ENCODE data around the gene KREMEN2. TPM values are rescaled to one million over a fixed set of nuclear protein-coding genes. Genes with fewer than 3 reads are reported as not detected.
A peak's percentile ranks its signal among the peaks of the same experiment; 100 is the strongest.

Gene KREMEN2
- total and polyA plus RNA-seq, 2 of the 4 experiments (the other 2 are of a cell fraction): 0.03 TPM; not detected in 1

GRCh38 chr16:2955779-2956578 lies 8.1 kb upstream of the KREMEN2 start:
- no peak overlapping the region for H3K18ac ChIP-seq (ENCODE audit: low read depth, low read length)
- intact Hi-C loops (cut with micrococcal nuclease): no loop called here
- BruUV-seq (replicated peaks): no TSS peak
- H2BK20ac ChIP-seq (ENCODE audit: low read depth, low read length): no peak overlapping the region
- H3K4me3 ChIP-seq (ENCODE audit: insufficient read depth, low read depth, low read length): no peak overlapping the region
- H3K56ac ChIP-seq (ENCODE audit: extremely low read depth, insufficient read depth, low read length): no peak overlapping the region
- H4K91ac ChIP-seq (ENCODE audit: insufficient read depth, low read depth, low read length): no peak overlapping the region
- no peak overlapping the region for H3K9ac ChIP-seq (ENCODE audit: low read depth, low read length)
- H3K27ac ChIP-seq (ENCODE audit: insufficient read depth, low read length): no peak overlapping the region
- no peak overlapping the region for H2BK5ac ChIP-seq (ENCODE audit: low read depth, low read length, poor library complexity, severe bottlenecking)
- no peak overlapping the region for H3K4me2 ChIP-seq (ENCODE audit: low read depth, low read length)
- H2AK9ac ChIP-seq (replicated peaks; ENCODE audit: low read depth, low read length, poor library complexity): no peak overlapping the region
- dilution Hi-C loops (cut with HindIII; ENCODE audit: low sequenced_read_pairs, unreplicated experiment): no loop called here
- no peak for TF ChIP-seq SMC3 (IDR thresholded peaks at IDR 0.05; ENCODE audit: low read depth, low read length)
- no peak for TF ChIP-seq FOS (IDR thresholded peaks at IDR 0.05; ENCODE audit: low read depth, low read length)
- no peaks in the 10 kb centered on the region for H3K36me3 ChIP-seq (ENCODE audit: control insufficient read depth, insufficient read depth, low read length)
- no peaks in the 10 kb centered on the region for H3K79me1 ChIP-seq (ENCODE audit: low read depth in 1 of 2, low read length in 2 of 2)
- H4K8ac ChIP-seq (ENCODE audit: low read depth in 2 of 2, low read length in 2 of 2): no peak overlapping the region
- no peak overlapping the region for H2BK120ac ChIP-seq (ENCODE audit: low read depth, low read length)
- no peaks in the 10 kb centered on the region for H3K4me1 ChIP-seq (ENCODE audit: control insufficient read depth, insufficient read depth, low read length)
- H3K4ac ChIP-seq (ENCODE audit: low read depth, low read length): no peak overlapping the region
- in situ Hi-C loops (cut with MboI; ENCODE audit: low sequenced_read_pairs): no loop called here
- H3K9me1 ChIP-seq (ENCODE audit: insufficient read depth, low read length): no peaks in the 10 kb centered on the region
- H4K20me1 ChIP-seq (ENCODE audit: insufficient read depth, low read length): no peaks in the 10 kb centered on the region
- H3K23ac ChIP-seq (ENCODE audit: low read depth, low read length): no peak overlapping the region
- no peak overlapping the region for H3K14ac ChIP-seq (replicated peaks; ENCODE audit: low read depth, low read length)
- ChIA-PET POLR2A (ENCODE audit: unreplicated experiment) (no interaction called here), CTCF (no interaction called here)
- H3K27me3 ChIP-seq (ENCODE audit: control insufficient read depth, insufficient read depth, low read length): peaks cover 47% of the 10 kb centered on the region
- H3K9me3 ChIP-seq (ENCODE audit: control insufficient read depth, insufficient read depth, low read length): no peaks in the 10 kb centered on the region
- H2BK15ac ChIP-seq (ENCODE audit: low read depth, low read length): no peak overlapping the region
- WGBS, 2 experiments (ENCODE audit: extremely low coverage in 2 of 2, insufficient read length in 1 of 2): 63% methylated on average over 6 of the region's 21 CpGs; no CpG with 5 or more reads in 1 of the 2 experiments
- H2AFZ ChIP-seq (replicated peaks; ENCODE audit: low read length, poor library complexity): peak overlapping the region; percentile 43
- no peak overlapping the region for H2AK5ac ChIP-seq (ENCODE audit: low read depth, low read length)
- no peak overlapping the region for H4K5ac ChIP-seq (ENCODE audit: low read depth, low read length)
- DNase-seq (no peak), ATAC-seq (ENCODE audit: low read depth) (no peak)
